Measurements from ENCODE around the gene ACSM2A.
"Not testable (repeated sequence)": the region's sequence is repeated elsewhere in the genome, so short reads cannot be mapped to it uniquely, and the experiment has no call there.

The ACSM2A gene, protein sequence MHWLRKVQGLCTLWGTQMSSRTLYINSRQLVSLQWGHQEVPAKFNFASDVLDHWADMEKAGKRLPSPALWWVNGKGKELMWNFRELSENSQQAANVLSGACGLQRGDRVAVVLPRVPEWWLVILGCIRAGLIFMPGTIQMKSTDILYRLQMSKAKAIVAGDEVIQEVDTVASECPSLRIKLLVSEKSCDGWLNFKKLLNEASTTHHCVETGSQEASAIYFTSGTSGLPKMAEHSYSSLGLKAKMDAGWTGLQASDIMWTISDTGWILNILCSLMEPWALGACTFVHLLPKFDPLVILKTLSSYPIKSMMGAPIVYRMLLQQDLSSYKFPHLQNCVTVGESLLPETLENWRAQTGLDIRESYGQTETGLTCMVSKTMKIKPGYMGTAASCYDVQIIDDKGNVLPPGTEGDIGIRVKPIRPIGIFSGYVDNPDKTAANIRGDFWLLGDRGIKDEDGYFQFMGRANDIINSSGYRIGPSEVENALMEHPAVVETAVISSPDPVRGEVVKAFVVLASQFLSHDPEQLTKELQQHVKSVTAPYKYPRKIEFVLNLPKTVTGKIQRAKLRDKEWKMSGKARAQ

DNA sequence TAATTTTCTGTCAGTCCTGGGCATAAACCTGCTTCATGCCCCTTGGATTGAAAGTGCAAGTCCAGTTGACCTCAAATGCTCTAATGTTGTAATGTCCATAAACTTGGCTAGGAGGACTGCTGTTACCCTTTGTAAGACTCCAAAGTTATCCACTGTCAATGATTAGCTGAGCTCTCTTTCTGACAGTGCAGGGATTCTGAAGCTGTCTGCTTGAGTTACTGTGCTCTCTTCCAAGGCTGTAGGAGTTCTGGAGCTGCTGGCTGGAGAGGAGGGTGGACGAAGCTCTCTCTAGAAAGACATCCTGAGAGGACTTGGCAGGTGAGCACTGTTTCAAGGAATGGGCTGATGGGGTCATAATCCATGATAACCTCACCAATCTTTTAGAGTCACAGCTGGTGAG, at the start of gene ACSM2A:
ACSM2A (plus strand) TSS at position 158 of the 400 bp plus-strand sequence. CDS start 8,594 bp downstream, outside the sequence.
- not testable (repeated sequence) for DNase-seq

DNA sequence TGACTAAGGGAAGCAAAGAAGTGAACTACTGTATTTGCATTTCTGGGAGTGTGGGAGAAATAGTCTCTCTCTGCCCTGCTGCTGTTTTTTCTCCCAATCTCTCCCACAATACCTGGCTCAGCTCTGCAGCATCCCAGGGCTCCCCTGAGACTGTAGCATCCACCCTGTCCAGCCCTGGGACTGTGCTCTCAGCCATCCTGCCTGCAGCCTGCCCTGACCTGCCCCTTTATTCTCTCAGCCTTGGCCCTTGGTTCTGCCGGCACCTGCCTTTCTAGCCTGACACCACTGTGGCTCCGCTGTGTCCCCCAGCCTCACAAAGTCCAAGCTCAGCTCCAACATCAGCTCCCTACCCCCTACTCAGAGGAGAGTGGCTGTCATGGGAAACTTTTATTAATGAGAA, 48.7 kb upstream of the ACSM2A start:
- no peak for DNase-seq

GRCh38 chr16:20404637-20405036, 46.7 kb upstream of the ACSM2A start, which contains the start of gene PDILT:
Gene PDILT, minus strand, starts transcription at chr16:20404737. Its CDS starts 5,437 bp downstream, at chr16:20399300.
- no peak for DNase-seq

- DNase-seq = no peak
These were observed 41.8 kb upstream of the ACSM2A start, which contains the start of gene ACSM5 for GRCh38 chr16:20409398-20410120. Gene ACSM5, plus strand, starts transcription at chr16:20409534. Its CDS starts 1,951 bp downstream, at chr16:20411485.

- no peak for DNase-seq
These were observed 41.1 kb upstream of the ACSM2A start for GRCh38 chr16:20410121-20410723.

DNA sequence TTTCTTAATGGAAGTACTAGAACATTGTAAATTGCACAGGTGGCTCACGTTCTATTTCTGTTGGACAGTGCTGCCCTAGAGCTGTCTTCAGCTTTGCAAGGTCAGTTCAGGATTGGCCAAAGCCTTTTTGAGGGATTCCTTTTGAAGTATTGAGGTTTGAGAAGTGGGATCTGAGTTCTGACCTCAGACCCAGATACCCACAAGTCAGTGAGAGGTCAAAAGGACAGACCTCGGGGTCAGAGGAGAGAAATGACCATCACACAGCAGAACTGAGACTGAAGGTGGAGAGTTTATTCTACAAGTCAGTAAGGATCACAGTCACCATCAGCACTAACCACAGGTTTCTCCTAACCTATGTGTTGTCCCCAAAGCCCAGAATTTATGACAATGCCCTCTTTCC, 40.3 kb upstream of the ACSM2A start:
- no peak for DNase-seq

DNA sequence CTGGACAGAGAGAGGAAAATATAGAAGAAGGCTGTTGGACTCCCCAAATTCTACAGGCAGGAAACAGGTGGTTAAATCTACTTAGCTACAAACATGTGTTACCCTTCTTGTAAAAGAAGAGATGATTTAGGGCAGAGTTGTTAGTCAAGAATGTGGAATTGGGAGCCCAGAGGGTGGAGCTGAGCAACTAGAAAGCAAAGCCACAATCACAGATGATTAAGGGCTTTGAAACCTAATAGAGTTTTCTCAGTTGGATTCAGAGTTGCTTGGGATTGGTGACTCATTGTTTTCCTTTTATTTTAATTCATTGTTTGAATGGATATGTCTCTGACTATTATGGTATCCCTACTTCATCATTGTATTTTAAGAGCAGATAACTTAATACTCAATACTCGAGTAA, 35.8 kb upstream of the ACSM2A start:
- no peak for DNase-seq

GRCh38 chr16:20419093-20419492, 32.2 kb upstream of the ACSM2A start:
- DNase-seq = not testable (repeated sequence)

GRCh38 chr16:20421748-20422147, 29.6 kb upstream of the ACSM2A start:
- DNase-seq = not testable (repeated sequence)

DNA sequence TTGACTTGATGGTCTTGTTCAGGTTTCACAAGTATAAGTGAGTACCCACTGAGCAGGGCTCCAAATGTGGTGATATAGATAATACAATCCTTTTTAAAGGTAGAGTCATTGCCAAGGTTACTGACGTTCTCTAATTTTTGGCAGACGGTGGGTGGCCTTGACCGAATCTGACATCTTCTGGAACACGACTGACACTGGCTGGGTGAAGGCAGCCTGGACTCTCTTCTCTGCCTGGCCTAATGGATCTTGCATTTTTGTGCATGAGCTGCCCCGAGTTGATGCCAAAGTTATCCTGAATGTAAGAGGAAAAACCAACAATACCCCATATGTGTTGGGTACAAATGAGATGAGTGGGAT, 27.6 kb upstream of the ACSM2A start:
- not testable (repeated sequence) for DNase-seq

GRCh38 chr16:20424129-20424866, 27.0 kb upstream of the ACSM2A start:
- DNase-seq = no peak

- DNase-seq = not testable (repeated sequence)
These were observed 23.9 kb upstream of the ACSM2A start for GRCh38 chr16:20427401-20427797.

- not testable (repeated sequence) for DNase-seq
These were observed 21.8 kb upstream of the ACSM2A start for GRCh38 chr16:20429499-20429898.

DNA sequence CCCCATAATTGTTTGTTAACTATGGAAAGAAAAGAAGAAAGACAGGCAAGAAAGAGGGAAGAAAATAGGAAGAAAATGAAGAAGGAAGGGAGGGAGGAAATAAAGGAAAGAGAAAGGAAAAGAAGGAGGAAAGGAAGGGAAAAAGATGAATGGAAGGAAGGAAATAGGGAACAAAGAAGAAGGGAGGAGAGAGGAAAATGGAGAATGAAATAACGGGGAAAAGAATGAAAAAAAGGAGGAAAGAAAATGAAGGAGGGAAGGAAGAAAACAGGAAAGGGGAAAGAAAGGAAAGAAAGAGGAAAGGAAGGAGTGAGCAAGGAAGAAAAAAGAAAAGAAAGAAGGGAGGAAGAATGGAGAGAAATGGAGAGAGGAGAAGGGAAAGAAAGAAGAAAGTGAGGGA, 20.8 kb upstream of the ACSM2A start:
- not testable (repeated sequence) for DNase-seq

GRCh38 chr16:20430948-20431347, 20.4 kb upstream of the ACSM2A start:
- DNase-seq = no peak

- DNase-seq = not testable (repeated sequence)
These were observed 12.4 kb upstream of the ACSM2A start for GRCh38 chr16:20438950-20439349.

DNA sequence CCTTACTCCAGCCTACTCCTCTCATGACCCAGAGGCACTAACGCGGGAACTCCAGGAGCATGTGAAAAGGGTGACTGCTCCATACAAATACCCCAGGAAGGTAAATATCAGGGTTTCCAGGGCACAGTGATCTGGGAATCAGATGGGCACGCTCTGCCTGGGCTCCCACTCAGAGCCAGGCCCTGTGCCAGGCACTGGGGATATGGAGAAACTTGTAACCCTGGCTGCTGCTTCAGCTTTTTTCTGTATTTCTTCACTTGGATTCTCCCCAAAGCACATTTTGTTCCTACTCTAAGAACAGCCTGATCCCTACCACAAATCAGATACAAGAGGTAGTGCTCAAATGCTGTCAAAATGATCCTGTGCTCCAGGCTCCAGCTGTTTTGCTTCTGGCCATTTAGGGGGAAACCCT, 11.5 kb upstream of the ACSM2A start:
- DNase-seq = not testable (repeated sequence)

DNA sequence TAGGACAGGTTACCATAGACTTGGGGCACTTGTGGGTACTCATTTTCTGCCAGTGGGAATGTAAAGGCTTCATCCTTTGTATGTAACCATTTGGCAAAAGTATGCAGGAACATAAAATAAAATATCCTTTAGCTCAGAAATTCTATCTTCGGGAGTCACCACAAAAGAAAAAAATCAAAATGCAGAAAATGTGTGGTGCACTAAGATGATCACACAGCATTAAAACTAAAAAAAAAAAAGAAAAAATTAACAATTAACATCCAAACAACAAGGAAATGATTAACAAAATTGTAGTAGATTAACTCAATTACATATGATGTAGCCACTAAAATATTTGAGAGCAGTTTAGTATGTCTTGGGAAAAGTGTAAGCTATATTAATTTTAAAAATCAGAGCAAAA, 10.6 kb upstream of the ACSM2A start:
- DNase-seq = not testable (repeated sequence)

DNA sequence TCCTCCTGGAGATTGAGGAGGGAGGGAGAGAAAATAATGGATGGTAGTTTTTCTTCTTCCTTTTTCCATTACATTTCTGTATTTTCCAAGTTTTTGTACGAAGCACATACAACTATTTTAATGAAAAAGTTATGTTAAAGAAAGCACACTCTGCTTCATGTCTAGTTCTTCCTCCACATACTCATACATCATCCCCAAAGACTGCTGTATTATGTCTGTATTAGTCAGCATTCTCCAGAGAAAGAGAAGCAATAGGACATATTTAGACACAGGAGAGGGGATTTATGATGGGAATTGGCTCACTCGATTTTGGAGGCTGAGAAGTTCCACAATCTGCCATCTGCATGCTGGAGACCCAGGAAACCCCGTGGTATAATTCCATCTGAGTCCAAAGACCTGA, 10.1 kb upstream of the ACSM2A start:
- DNase-seq = no peak

GRCh38 chr16:20441859-20442258, 9.5 kb upstream of the ACSM2A start:
- not testable (repeated sequence) for DNase-seq

GRCh38 chr16:20446652-20447393, 4.5 kb upstream of the ACSM2A start:
- DNase-seq = not testable (repeated sequence)

DNA sequence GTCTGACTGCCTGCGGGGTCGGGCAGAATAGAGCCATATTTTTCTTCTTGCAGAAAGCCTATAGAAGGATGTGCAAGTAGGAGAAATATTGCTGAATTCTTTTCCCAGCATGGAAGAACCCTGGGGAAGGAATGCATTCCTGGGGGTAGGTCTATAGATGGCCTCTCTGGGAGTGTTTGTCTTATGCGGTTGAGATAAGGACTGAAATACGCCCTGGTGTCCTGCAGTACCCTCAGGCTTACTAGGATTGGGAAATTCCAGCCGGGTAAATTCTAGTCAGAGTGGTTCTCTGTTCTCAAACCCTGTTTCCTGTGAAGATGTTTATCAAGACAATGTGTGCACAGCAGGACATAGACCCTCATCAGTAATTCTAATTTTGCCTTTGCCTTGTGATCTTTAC, 2.3 kb downstream of the ACSM2A start:
- not testable (repeated sequence) for DNase-seq

All from Kasumi-1 (cell line).